A549 (cell line): ENCODE measurements around the gene AP2B1. TPM values are rescaled to one million over a fixed set of nuclear protein-coding genes. Genes with fewer than 3 reads are reported as not detected.
"Not testable (repeated sequence)": the region's sequence is repeated elsewhere in the genome, so short reads cannot be mapped to it uniquely, and the experiment has no call there.

ENCODE experiments used
- ATAC-seq, 2 experiments: fragments of 200-7000 bp in 1 of 2; fragments of >200 bp in 1 of 2; cut with Nextera tagmentation in 1 of 2; cut with Tn5 transposase in 1 of 2; 3 replicates each; pipeline versions ENCODE4 v1.8.0 to v1.9.1; 2018 to 2020; ENCODE audit warnings: mild to moderate bottlenecking in 1 of 2, moderate library complexity in 1 of 2
- CTCF ChIA-PET: fragments of 300-600 bp; sonication (Branson Sonifier 250); formaldehyde crosslinking; extraction: SDS; loops from one replicate; lab custom pipeline; 2021; ENCODE audit warnings: antibody characterized with exemption, inconsistent platforms; lab: Yijun Ruan, JAX
- POLR2A ChIA-PET: fragments of 350-600 bp; formaldehyde crosslinking; extraction: SDS; loops from one replicate; lab custom pipeline; 2021; ENCODE audit warnings: antibody characterized with exemption, inconsistent platforms; lab: Yijun Ruan, JAX
- DNase-seq, 2 experiments: peaks; one replicate each; pipeline versions ENCODE4 v3.0.0 to v3.0.0-alpha.2; 2011 to 2016; ENCODE audit warnings: low read depth in 1 of 2, low spot score in 1 of 2
- FAIRE-seq: peaks from 2 replicates; lab custom pipeline; 2011; peaks lifted over from hg19 to GRCh38; lab: Jason Lieb, UNC
- H3K27ac ChIP-seq, 2 experiments: fragments of >200 bp; sonication (Bioruptor Twin); formaldehyde crosslinking; 3 replicates each; pipeline ENCODE4 v1.5.1; 2016 to 2017
- H3K4me1 ChIP-seq: fragments of >200 bp; sonication (Bioruptor Twin); formaldehyde crosslinking; 3 replicates; pipeline ENCODE4 v1.6.1; 2016
- H3K4me2 ChIP-seq: fragments of >200 bp; sonication (Bioruptor Twin); formaldehyde crosslinking; 3 replicates; pipeline ENCODE4 v1.6.1; 2016
- H3K4me3 ChIP-seq: fragments of >200 bp; sonication (Bioruptor Twin); formaldehyde crosslinking; 3 replicates; pipeline ENCODE4 v1.5.1; 2016
- H3K9me3 ChIP-seq: fragments of >200 bp; sonication (Bioruptor Twin); formaldehyde crosslinking; 3 replicates; pipeline ENCODE4 v1.6.1; 2016
- BHLHE40 ChIP-seq: IDR thresholded peaks from 2 replicates; pipeline ENCODE4 v1.6.1; 2012; ENCODE audit warnings: low read depth, low read length, inconsistent platforms
- EHF ChIP-seq: fragments of 250-450 bp; sonication (Bioruptor Pico); IDR thresholded peaks from 2 replicates; pipeline ENCODE4 v1.5.0; 2020; ENCODE audit warnings: mild to moderate bottlenecking
- ESRRA ChIP-seq: fragments of 150-350 bp; IDR thresholded peaks from 2 replicates; pipeline ENCODE4 v1.6.1; 2014; ENCODE audit warnings: mild to moderate bottlenecking, low read length, borderline replicate concordance
- FOSB ChIP-seq: fragments of 250-450 bp; sonication (Bioruptor Pico); IDR thresholded peaks from 2 replicates; pipeline ENCODE4 v1.5.0; 2020; ENCODE audit warnings: mild to moderate bottlenecking, moderate library complexity
- FOSL2 ChIP-seq, 2 experiments: fragments of 450-650 bp in 1 of 2; fragments of >200 bp in 1 of 2; sonication (Bioruptor Twin) in 1 of 2; formaldehyde crosslinking; IDR thresholded peaks; 2 replicates each; pipeline versions ENCODE4 v1.5.0 to v1.6.1; 2016 to 2020; ENCODE audit warnings: mild to moderate bottlenecking in 1 of 2, moderate library complexity in 1 of 2
- FOXS1 ChIP-seq: fragments of 250-450 bp; sonication (Bioruptor Pico); IDR thresholded peaks from 2 replicates; pipeline ENCODE4 v1.5.0; 2020; ENCODE audit warnings: mild to moderate bottlenecking, moderate library complexity
- HOXB13 ChIP-seq: fragments of 250-450 bp; sonication (Bioruptor Pico); IDR thresholded peaks from 2 replicates; pipeline ENCODE4 v1.5.0; 2020; ENCODE audit warnings: low read depth, mild to moderate bottlenecking, moderate library complexity
- HOXB5 ChIP-seq: fragments of 250-450 bp; sonication (Bioruptor Pico); IDR thresholded peaks from 2 replicates; pipeline ENCODE4 v1.5.0; 2020; ENCODE audit warnings: mild to moderate bottlenecking, moderate library complexity
- MAZ ChIP-seq: fragments of 150-350 bp; IDR thresholded peaks from 2 replicates; pipeline ENCODE4 v1.6.1; 2014; ENCODE audit warnings: antibody characterized with exemption, low read depth, low read length, borderline replicate concordance
- MYC ChIP-seq: IDR thresholded peaks from 2 replicates; pipeline ENCODE4 v1.6.1; 2012; ENCODE audit warnings: mild to moderate bottlenecking, inconsistent platforms, low read length, improper control_type of control experiment, borderline replicate concordance
- RCOR1 ChIP-seq: fragments of 150-350 bp; IDR thresholded peaks from 2 replicates; pipeline ENCODE4 v1.6.1; 2014; ENCODE audit warnings: antibody characterized with exemption, low read length, low read depth
- RFX5 ChIP-seq: fragments of 450-650 bp; IDR thresholded peaks from 2 replicates; pipeline ENCODE4 v1.7.1; 2014; ENCODE audit warnings: antibody characterized with exemption, mild to moderate bottlenecking, moderate library complexity
- RNF2 ChIP-seq: fragments of 200-600 bp; sonication (generic); IDR thresholded peaks from 2 replicates; pipeline ENCODE4 v1.6.1; 2016; ENCODE audit warnings: low read depth, mild to moderate bottlenecking, antibody characterized with exemption, moderate library complexity, borderline replicate concordance
- SMC3 ChIP-seq: fragments of >200 bp; sonication (Bioruptor Twin); formaldehyde crosslinking; IDR thresholded peaks from 3 replicates; pipeline ENCODE4 v1.6.1; 2018; ENCODE audit warnings: inconsistent platforms
- TFCP2L1 ChIP-seq: fragments of 250-450 bp; sonication (Bioruptor Pico); IDR thresholded peaks from 2 replicates; pipeline ENCODE4 v1.5.0; 2021; ENCODE audit warnings: mild to moderate bottlenecking
- ZFP36 ChIP-seq: fragments of 450-650 bp; IDR thresholded peaks from 2 replicates; pipeline ENCODE4 v1.6.1; 2014; ENCODE audit warnings: borderline replicate concordance; ENCODE audit not compliant: partially characterized antibody
- WGBS: methylation state at CpG from one replicate; pipeline ENCODE4 v1.1.6; 2017; ENCODE audit errors: missing lambda C conversion rate; 5-methylcytosine and 5-hydroxymethylcytosine counted together
- polyA plus RNA-seq, 4 experiments: library from polyadenylated mRNA; depleted of rRNA in 3 of 4; stranded (reverse); fragments of >200 nt; fragmentation: RNase III in 1 of 4; extraction: RNeasy Plus Mini Kit Qiagen cat#74134 plus additional on column Dnase treatment in 1 of 4; gene quantifications; 2 replicates in 3 of 4; 3 replicates in 1 of 4; pipeline ENCODE4 v1.2.3, GENCODE V29; 2011 to 2017
- TF ChIP-seq, protein P1 (sequence below): fragments of 200-600 bp; sonication (generic); IDR thresholded peaks from 2 replicates; pipeline ENCODE4 v1.6.1; 2016; ENCODE audit warnings: antibody characterized with exemption, mild to moderate bottlenecking, moderate library complexity

AP2B1 gene
- polyA plus RNA-seq, 2 of the 4 experiments (the other 2 are of a cell fraction) = 110 to 278 TPM

DNA sequence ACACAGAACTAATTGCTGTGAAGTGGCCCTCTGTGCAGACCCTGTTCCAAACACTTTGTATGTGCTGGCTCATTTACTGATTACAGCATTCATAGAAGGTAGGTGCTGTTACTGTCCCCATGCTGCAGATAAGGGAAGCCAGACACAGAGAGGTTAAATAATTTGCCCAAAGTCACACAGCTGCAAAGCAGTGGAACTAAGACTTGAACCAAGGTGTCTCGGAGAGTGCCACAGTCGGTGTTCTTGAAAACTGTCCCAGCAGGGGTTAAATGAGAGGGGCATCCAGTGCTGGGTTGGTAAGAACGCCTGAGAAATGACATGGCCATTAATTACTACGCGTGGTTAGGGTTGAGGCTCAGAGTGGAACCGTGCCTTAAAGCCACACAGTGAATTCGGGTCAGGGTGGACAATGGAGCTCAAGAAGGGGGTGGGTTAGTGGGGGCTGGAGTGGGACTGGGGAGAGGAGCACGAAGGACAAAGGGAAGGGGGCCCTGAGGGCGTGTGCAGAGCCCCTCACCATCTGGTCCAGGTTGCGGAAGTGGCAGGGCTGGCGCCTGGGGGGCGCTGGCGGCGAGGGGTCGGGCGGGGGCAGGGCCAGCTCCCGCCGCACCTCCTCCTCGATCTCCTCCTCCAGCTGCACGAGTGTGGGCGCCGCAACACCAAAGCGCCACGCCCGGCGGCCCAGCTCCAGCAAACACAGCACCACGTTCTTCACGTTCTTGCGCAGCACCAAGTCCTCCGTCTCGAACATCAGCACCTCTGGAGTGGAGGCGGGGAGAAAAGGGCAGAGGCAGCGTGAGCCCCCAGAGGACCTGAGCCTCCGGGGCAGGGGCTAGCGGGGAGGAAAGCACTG, 162.7 kb downstream of the AP2B1 start:
- Histone ChIP-seq H3K27ac (peak overlapping the region in 1 of 2 experiments; percentile 29; a peak in 2 of 6 replicates), H3K4me1 (peaks cover 12% of the 10 kb centered on the region; the same call in 2 of the 3 replicates), H3K9me3 (no peaks in the 10 kb centered on the region), H3K4me3 (peak overlapping the region; percentile 16; the same call in 1 of the 3 replicates), H3K4me2 (peak overlapping the region; percentile 69)
- no peak for FAIRE-seq
- no peak for DNase-seq
- ChIA-PET CTCF (interaction anchor here (0.6 to 43.9 kb wide), 14 partner anchors 21 to 629 kb away, joined by 3 to 2039 read pairs (median 18); partner anchors contain the start of genes C17orf50, MMP28, RASL10B and TAF15), POLR2A (interaction anchor here (0.6 to 1.7 kb wide), 4 partner anchors 11 to 137 kb away, joined by 3 to 5 read pairs (median 4); partner anchors contain the start of genes C17orf50 and TAF15)
- ATAC-seq = peak in 1 of 2 experiments; percentile 5; a peak in 2 of 6 replicates
- TF ChIP-seq ZFP36 = peak; percentile 43
- TF ChIP-seq, protein P1, sequence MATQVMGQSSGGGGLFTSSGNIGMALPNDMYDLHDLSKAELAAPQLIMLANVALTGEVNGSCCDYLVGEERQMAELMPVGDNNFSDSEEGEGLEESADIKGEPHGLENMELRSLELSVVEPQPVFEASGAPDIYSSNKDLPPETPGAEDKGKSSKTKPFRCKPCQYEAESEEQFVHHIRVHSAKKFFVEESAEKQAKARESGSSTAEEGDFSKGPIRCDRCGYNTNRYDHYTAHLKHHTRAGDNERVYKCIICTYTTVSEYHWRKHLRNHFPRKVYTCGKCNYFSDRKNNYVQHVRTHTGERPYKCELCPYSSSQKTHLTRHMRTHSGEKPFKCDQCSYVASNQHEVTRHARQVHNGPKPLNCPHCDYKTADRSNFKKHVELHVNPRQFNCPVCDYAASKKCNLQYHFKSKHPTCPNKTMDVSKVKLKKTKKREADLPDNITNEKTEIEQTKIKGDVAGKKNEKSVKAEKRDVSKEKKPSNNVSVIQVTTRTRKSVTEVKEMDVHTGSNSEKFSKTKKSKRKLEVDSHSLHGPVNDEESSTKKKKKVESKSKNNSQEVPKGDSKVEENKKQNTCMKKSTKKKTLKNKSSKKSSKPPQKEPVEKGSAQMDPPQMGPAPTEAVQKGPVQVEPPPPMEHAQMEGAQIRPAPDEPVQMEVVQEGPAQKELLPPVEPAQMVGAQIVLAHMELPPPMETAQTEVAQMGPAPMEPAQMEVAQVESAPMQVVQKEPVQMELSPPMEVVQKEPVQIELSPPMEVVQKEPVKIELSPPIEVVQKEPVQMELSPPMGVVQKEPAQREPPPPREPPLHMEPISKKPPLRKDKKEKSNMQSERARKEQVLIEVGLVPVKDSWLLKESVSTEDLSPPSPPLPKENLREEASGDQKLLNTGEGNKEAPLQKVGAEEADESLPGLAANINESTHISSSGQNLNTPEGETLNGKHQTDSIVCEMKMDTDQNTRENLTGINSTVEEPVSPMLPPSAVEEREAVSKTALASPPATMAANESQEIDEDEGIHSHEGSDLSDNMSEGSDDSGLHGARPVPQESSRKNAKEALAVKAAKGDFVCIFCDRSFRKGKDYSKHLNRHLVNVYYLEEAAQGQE = no peak
- TF ChIP-seq, all 56 proteins: peak for 1
- WGBS = 19% methylated on average over 24 of the region's 35 CpGs

DNA sequence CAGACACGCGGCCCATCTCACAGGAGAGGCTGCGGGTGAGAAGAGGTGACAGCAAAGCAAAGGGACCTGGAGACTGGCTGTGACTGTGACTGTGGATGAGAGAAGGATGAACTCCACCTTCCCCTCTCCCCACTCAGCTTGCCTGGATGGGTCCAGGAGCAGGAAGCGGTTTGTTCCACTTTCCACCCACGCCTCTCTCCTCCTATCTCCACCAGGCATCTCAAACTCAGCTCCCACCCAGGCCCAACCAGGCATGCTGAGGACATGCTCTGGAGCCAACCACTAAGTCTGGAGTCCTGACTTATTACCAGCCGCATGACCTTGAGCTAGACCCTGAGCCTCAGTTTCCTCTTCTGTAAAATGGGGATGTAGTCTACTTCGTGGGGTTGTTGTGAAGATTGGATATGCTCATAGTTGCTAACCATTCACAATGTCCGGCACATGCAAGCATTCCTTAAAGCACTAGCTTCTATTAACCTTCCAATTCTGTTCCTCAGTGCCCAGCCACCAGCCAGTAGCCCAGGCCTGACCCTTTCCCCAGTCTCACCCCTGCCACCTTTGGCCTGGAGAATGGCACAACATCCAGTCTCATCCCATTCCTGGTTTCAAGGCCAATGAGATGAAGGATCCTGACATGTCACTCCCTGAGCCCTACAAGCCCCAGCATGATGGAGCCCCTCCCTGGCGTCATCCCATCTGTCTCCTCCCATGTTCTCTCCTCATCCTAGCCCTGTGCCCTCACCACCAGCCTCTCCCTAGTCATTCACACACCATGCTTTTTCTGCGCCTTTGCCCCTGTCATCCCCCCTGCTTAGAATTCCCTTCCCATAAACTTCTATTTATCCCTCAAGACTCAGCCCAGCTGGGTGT, 163.6 kb downstream of the AP2B1 start:
- peak overlapping the region; percentile 69 for H3K4me2 ChIP-seq
- no peak for FAIRE-seq
- POLR2A ChIA-PET = interaction anchor here (1.2 to 1.4 kb wide), 2 partner anchors 13 to 58 kb away, joined by 3 to 5 read pairs; partner anchors contain the start of gene TAF15
- 80% methylated on average over 10 of the region's 10 CpGs for WGBS
- no peaks in the 10 kb centered on the region for H3K9me3 ChIP-seq
- TF ChIP-seq TFCP2L1 (CRISPR knock-in tag) (no peak), ESRRA (peak; percentile 88), FOSL2 (IDR thresholded peaks at IDR 0.05) (no peak), FOSL2 (CRISPR knock-in tag; IDR thresholded peaks at IDR 0.05) (no peak), BHLHE40 (no peak)
- TF ChIP-seq, all 56 proteins: peak for 1
- no peak for DNase-seq
- Histone ChIP-seq H3K27ac (no peak overlapping the region), H3K4me3 (no peak overlapping the region), H3K4me1 (peaks cover 12% of the 10 kb centered on the region; the same call in 2 of the 3 replicates)
- ATAC-seq = no peak
- CTCF ChIA-PET = interaction anchor here (0.8 to 43.9 kb wide), 7 partner anchors 22 to 135 kb away, joined by 3 to 2039 read pairs (median 324); partner anchors contain the start of genes C17orf50, MMP28, RASL10B and TAF15

DNA sequence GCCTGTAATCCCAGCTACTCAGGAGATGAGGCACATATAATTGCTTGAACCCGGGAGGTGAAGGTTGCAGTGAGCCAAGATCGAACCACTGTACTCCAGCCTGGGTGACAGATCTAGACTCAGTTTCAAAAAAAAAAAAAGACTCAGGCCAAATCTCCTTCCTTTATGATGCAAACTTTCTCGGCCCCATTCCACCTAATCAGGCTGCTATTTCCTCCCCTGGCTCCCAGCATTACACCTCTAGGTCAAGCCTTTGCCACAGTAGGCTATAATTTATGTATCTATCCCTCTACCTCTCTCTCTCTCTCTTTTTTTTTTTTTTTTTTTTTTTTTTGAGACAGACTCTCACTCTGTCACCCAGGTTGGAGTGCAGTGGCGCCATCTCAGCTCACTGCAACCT, 164.4 kb downstream of the AP2B1 start:
- WGBS = 86% methylated on average over 4 of the region's 4 CpGs
- DNase-seq, H3K9me3 ChIP-seq, H3K4me2 ChIP-seq, H3K27ac ChIP-seq, POLR2A ChIA-PET, FAIRE-seq, ATAC-seq, H3K4me3 ChIP-seq: not testable (repeated sequence)
- H3K4me1 ChIP-seq = peaks cover 12% of the 10 kb centered on the region; the same call in 2 of the 3 replicates
- CTCF ChIA-PET = interaction anchor here (0.8 to 43.9 kb wide), 5 partner anchors 21 to 217 kb away, joined by 3 to 2039 read pairs (median 377); partner anchors contain the start of genes C17orf50, MMP28, RASL10B and TAF15

DNA sequence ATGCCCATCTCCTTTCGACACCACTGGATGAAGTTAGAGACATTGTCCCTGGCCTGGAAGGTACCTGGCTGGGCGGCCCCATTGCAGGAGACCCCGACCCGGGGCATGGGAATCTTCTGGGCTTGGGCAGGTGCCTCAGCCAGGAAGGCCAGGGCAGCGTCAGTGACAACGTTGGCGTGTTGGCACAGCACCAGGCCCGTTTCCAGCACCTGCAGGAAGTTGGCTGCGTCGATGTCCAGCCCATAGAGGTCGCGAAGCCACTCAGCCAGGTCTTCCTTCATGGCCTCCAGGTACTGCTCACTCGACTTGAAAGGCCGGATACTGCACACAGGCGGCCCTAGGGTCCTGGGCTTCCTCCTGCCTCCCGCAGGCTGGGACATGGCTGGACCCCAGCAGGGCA, 165.3 kb downstream of the AP2B1 start:
- Histone ChIP-seq H3K27ac (no peak overlapping the region), H3K4me3 (no peak overlapping the region), H3K4me1 (peaks cover 12% of the 10 kb centered on the region; the same call in 2 of the 3 replicates), H3K4me2 (no peak overlapping the region), H3K9me3 (no peaks in the 10 kb centered on the region)
- no peak for DNase-seq
- TF ChIP-seq TFCP2L1 (CRISPR knock-in tag) = no peak
- no peak for TF ChIP-seq FOXS1 (CRISPR knock-in tag)
- no peak for TF ChIP-seq MAZ
- no peak for TF ChIP-seq HOXB13
- no peak for TF ChIP-seq RNF2
- no peak for TF ChIP-seq FOSB (CRISPR knock-in tag)
- TF ChIP-seq EHF (CRISPR knock-in tag) = no peak
- TF ChIP-seq RFX5 = no peak
- no peak for TF ChIP-seq SMC3
- TF ChIP-seq RCOR1 = no peak
- no peak for TF ChIP-seq HOXB5
- TF ChIP-seq MYC = no peak
- ATAC-seq = peak in 1 of 2 experiments; percentile 5; a peak in 1 of 6 replicates
- 42% methylated on average over 11 of the region's 16 CpGs for WGBS
- CTCF ChIA-PET = interaction anchor here (9.8 to 43.9 kb wide), 4 partner anchors 20 to 137 kb away, joined by 324 to 2039 read pairs (median 746); partner anchors contain the start of genes C17orf50, MMP28, RASL10B and TAF15
- POLR2A ChIA-PET = no interaction called here
- FAIRE-seq = no peak
